Esophagus squamous epithelium (tissue), 4 donors: ENCODE results near the gene TSPAN18.

Experiments used
- CTCF ChIP-seq, 6 experiments: fragments of 450-650 bp in 4 of 6; fragments of 200-600 bp in 2 of 6; sonication (generic) in 2 of 6; IDR thresholded peaks; one replicate each; pipeline ENCODE4 v1.5.1; 2016 to 2019; ENCODE audit warnings: antibody characterized with exemption in 6 of 6, mild to moderate bottlenecking in 4 of 6, moderate library complexity in 4 of 6
- POLR2A ChIP-seq, 4 donors: fragments of 450-650 bp; IDR thresholded peaks; one replicate each; pipeline ENCODE4 v1.6.1; 2017; ENCODE audit warnings: antibody characterized with exemption in 4 of 4, mild to moderate bottlenecking in 4 of 4, moderate library complexity in 3 of 4

DNA sequence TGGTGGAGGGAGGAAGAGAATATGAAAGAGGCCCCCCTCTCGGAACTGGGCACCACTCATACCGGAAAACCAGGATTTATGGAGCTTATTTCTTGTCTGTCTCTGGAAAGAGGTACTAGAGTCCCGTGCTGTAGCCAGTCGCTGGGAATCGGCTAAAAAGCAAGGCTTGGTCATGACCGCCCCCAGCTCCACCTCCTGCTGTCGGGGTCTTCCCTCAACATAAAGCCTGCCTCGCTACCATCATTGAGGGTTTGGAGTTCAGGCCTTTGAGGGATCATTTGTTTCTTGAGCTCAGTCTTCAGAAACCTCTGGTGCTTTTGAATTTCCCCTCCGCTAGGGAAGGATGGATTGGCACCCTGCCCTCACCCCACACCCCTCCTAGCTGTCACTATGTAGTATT, 97.1 kb downstream of the TSPAN18 start:
- TF ChIP-seq CTCF (IDR thresholded peaks at IDR 0.05) (no peak), POLR2A (IDR thresholded peaks at IDR 0.05) (no peak)
